ENCODE measurements around the gene SYVN1. TPM values are rescaled to one million over a fixed set of nuclear protein-coding genes. Genes with fewer than 3 reads are reported as not detected.

Gene SYVN1
- total RNA-seq, 1 donor from 2014 or later: 53.2 TPM

- intact Hi-C loops (cut with micrococcal nuclease): loop anchor here (10.0 kb wide), 1 partner anchor 1216 kb away; the partner anchor contains the start of genes B4GAT1 and BRMS1
These were observed 5.9 kb downstream of the SYVN1 start for GRCh38 chr11:65128182-65129145.

GRCh38 chr11:65127473-65128181 is 6.7 kb downstream of the SYVN1 start:
- intact Hi-C loops (cut with micrococcal nuclease): loop anchor here (10.0 kb wide), 1 partner anchor 1217 kb away; the partner anchor contains the start of genes B4GAT1 and BRMS1

GRCh38 chr11:65126624-65127274 is 7.6 kb downstream of the SYVN1 start:
- intact Hi-C loops (cut with micrococcal nuclease): loop anchor here (10.0 kb wide), 1 partner anchor 1218 kb away; the partner anchor contains the start of genes B4GAT1 and BRMS1

GRCh38 chr11:65125197-65126056 is 8.9 kb downstream of the SYVN1 start:
- intact Hi-C loops (cut with micrococcal nuclease): loop anchor here (10.0 kb wide), 1 partner anchor 1219 kb away; the partner anchor contains the start of genes B4GAT1 and BRMS1

- intact Hi-C loops (cut with micrococcal nuclease): loop anchor here (5.0 to 10.0 kb wide), 2 partner anchors 448 to 1220 kb away; partner anchors contain the start of genes B4GAT1, BRMS1, FAM89B and ZNRD2
These were observed 9.7 kb downstream of the SYVN1 start for GRCh38 chr11:65124480-65125196.

GRCh38 chr11:65121865-65122696 is 12.2 kb downstream of the SYVN1 start, which contains the start of the genes FAU and MRPL49:
Gene FAU, minus strand, starts transcription at chr11:65122134. Its CDS starts 321 bp downstream, at chr11:65121813.
Gene MRPL49, plus strand, starts transcription at chr11:65122321. Its CDS starts 26 bp downstream, at chr11:65122347.
- intact Hi-C loops (cut with micrococcal nuclease): loop anchor here (1.0 to 10.0 kb wide), 10 partner anchors 12 to 1223 kb away; partner anchors contain the start of genes ARL2, B4GAT1, BRMS1 and CDCA5

GRCh38 chr11:65121447-65121864 is 12.9 kb downstream of the SYVN1 start:
- intact Hi-C loops (cut with micrococcal nuclease): loop anchor here (5.0 to 10.0 kb wide), 2 partner anchors 451 to 1223 kb away; partner anchors contain the start of genes B4GAT1, BRMS1, FAM89B and ZNRD2

- intact Hi-C loops (cut with micrococcal nuclease): loop anchor here (5.0 to 10.0 kb wide), 2 partner anchors 451 to 1224 kb away; partner anchors contain the start of genes B4GAT1, BRMS1, FAM89B and ZNRD2
These were observed 13.5 kb downstream of the SYVN1 start for GRCh38 chr11:65120831-65121230.

GRCh38 chr11:65119670-65119995 is 14.7 kb downstream of the SYVN1 start:
- intact Hi-C loops (cut with micrococcal nuclease): loop anchor here (10.0 kb wide), 1 partner anchor 1145 kb away; the partner anchor contains the start of gene RAB1B

- intact Hi-C loops (cut with micrococcal nuclease): loop anchor here (10.0 kb wide), 1 partner anchor 1146 kb away; the partner anchor contains the start of gene RAB1B
These were observed 15.2 kb downstream of the SYVN1 start for GRCh38 chr11:65118891-65119669.

GRCh38 chr11:65118097-65118837 is 16.1 kb downstream of the SYVN1 start:
- intact Hi-C loops (cut with micrococcal nuclease): loop anchor here (10.0 kb wide), 1 partner anchor 1147 kb away; the partner anchor contains the start of gene RAB1B

- intact Hi-C loops (cut with micrococcal nuclease): loop anchor here (1.0 to 10.0 kb wide), 13 partner anchors 18 to 1147 kb away; partner anchors contain the start of genes ATG2A, CDCA5, MEN1 and PCNX3
These were observed 16.9 kb downstream of the SYVN1 start, which contains the start of gene ZNHIT2 for GRCh38 chr11:65117206-65118096. Gene ZNHIT2, minus strand, starts transcription at chr11:65117701. Its CDS starts 48 bp downstream, at chr11:65117653.

- intact Hi-C loops (cut with micrococcal nuclease): loop anchor here (1.0 to 10.0 kb wide), 13 partner anchors 19 to 1148 kb away; partner anchors contain the start of genes ATG2A, CDCA5, MEN1 and PCNX3
These were observed 17.7 kb downstream of the SYVN1 start for GRCh38 chr11:65116370-65117205.
